GM21619 (cell line): Measurements from ENCODE around the gene FLOT1.
A peak's percentile ranks its signal among the peaks of the same experiment; 100 is the strongest.

Experiments
- ATAC-seq: cut with Tn5 transposase; IDR thresholded peaks from one replicate; pipeline ENCODE4 v1.9.1; 2021; ENCODE audit not compliant: unreplicated experiment

Gene FLOT1, protein sequence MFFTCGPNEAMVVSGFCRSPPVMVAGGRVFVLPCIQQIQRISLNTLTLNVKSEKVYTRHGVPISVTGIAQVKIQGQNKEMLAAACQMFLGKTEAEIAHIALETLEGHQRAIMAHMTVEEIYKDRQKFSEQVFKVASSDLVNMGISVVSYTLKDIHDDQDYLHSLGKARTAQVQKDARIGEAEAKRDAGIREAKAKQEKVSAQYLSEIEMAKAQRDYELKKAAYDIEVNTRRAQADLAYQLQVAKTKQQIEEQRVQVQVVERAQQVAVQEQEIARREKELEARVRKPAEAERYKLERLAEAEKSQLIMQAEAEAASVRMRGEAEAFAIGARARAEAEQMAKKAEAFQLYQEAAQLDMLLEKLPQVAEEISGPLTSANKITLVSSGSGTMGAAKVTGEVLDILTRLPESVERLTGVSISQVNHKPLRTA

GRCh38 chr6:30742316-30743098 lies at the start of gene FLOT1:
Gene FLOT1, minus strand, starts transcription at chr6:30742687. Its CDS starts 498 bp downstream, at chr6:30742189.
- peak; percentile 65 for ATAC-seq

- no peak for ATAC-seq
These were observed 48.4 kb upstream of the FLOT1 start for GRCh38 chr6:30790724-30791383.

GRCh38 chr6:30789606-30790005 lies 47.1 kb upstream of the FLOT1 start:
- ATAC-seq: no peak

GRCh38 chr6:30787954-30788353 lies 45.5 kb upstream of the FLOT1 start:
- ATAC-seq: no peak

DNA sequence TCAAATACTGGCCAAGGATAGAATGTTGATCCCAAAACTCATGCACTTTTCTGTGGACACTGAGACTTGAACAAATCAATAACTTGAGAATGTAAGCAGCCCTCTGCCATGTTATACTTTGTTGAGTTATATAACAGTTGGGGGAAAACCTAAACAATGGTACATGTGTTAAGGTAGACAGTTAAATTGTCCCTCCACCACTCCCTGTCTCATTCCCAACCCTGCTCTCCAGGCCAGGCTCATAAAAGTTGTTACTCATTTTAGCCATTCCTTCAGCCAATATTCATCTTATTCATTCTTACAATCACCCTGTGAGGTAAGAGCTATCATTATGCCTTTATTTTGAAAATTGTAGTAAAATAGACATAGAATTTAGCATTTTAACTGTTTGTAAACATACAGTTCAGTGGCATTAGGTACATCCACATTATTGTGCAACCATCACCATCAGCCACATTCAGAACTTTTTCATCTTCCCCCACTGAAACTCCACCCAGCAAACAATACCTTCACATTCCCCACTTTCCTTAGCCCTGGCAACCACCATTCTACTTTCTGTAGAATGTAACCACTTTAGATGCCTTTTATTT lies 40.0 kb upstream of the FLOT1 start:
- no peak for ATAC-seq

GRCh38 chr6:30781743-30782424 lies 39.4 kb upstream of the FLOT1 start:
- ATAC-seq: no peak

DNA sequence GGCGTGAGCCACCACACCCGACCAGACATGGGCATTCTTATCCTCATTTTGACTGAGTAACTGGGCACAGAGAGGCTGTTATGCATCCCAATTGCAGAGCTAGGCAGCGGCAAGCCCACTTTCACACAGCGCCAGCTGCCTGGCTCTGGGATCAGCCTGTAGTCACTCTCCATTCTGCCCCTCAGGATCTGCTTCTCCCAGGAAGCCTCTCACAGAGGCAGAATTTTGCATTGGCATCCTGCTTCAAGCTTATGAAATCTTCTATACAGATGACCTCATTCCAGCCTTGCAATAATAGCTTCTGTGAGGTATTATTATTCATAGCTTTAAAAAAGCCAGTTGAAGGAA lies 38.9 kb upstream of the FLOT1 start:
- ATAC-seq: no peak

DNA sequence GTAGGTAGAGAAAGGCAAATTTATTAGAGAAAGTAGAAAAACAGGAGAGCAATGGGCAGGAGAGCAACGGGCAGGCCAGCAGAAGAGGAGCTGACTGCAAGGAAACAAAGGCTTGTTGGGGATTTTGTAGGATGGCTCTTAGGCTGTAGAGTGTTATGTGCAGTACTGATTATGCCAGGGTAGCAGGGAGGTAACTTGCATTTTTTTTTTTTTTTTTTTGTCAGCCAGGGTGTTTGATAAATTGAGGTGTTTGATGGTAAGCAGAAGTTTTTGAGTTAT lies 38.1 kb upstream of the FLOT1 start:
- ATAC-seq: no peak

- ATAC-seq: no peak
These were observed 37.6 kb upstream of the FLOT1 start for GRCh38 chr6:30779850-30780641.

GRCh38 chr6:30778001-30778635 lies 35.6 kb upstream of the FLOT1 start:
- no peak for ATAC-seq

DNA sequence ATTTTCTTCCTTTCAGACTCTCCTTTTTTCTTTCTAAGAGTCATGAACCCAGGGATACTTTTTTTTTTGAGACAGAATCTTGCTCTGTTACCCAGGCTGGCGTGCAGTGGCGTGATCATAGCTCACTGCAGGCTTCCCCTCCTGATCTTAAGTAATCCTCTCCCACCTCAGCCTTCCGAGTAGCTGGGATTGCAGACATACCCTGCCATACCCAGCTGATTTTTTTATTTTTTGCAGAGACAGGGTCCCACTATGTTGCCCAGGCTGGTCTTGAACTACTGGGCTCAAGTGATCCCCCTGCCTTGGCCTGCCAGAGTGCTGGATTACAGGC lies 34.6 kb upstream of the FLOT1 start:
- ATAC-seq: no peak

- no peak for ATAC-seq
These were observed 34.1 kb upstream of the FLOT1 start for GRCh38 chr6:30776390-30777154.

- no peak for ATAC-seq
These were observed 32.6 kb upstream of the FLOT1 start for GRCh38 chr6:30775104-30775503.

DNA sequence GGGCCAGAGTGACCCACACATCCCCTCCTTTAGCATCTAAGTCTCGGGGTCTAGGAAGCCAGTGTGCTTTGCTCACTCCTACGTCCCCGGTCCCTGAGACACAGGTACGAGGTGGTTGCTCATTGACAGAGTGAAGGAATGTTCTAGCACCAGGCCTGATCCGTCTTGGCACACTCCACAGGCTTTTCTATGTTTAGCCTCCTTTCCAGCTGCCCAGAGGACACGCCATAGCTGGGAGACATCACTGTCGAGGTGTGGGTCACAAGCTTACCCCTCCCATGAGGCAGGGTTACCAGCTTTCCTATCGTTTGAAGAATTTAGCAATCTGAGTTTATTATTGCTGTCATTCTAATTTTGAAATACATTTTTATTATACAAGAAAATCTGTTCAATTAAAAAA lies 32.2 kb upstream of the FLOT1 start:
- no peak for ATAC-seq

GRCh38 chr6:30770592-30770991 lies 28.1 kb upstream of the FLOT1 start:
- no peak for ATAC-seq

DNA sequence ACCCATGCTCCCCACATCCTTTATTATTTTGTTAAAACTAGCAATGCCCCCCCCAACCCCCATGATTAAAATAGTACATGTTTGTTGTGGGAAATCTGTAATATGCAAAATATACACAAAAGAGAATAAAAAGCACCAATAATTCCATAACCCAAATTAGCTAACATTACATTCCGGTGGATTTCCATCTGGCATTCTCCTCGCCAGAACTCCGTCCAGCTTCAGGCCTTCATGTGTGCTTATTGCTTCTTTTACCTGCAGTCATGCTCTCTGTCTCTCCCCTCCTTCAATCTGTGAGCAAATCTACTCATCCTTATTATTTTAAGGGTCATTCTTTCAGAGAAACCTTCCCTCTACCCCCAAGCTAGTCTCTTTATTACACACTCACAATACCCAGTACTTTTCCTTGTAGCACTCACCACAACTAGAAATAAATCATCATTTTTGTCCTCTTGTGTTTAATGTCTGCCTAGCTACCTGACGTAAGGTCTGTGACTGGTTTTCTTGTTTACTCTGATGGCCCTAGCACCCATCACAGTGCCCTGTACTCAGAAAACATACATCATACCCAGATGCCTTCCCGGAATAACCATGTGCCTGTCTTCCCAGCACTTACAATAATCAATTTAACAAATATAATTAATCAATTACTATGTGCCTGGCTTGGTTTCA lies 27.5 kb upstream of the FLOT1 start:
- no peak for ATAC-seq

DNA sequence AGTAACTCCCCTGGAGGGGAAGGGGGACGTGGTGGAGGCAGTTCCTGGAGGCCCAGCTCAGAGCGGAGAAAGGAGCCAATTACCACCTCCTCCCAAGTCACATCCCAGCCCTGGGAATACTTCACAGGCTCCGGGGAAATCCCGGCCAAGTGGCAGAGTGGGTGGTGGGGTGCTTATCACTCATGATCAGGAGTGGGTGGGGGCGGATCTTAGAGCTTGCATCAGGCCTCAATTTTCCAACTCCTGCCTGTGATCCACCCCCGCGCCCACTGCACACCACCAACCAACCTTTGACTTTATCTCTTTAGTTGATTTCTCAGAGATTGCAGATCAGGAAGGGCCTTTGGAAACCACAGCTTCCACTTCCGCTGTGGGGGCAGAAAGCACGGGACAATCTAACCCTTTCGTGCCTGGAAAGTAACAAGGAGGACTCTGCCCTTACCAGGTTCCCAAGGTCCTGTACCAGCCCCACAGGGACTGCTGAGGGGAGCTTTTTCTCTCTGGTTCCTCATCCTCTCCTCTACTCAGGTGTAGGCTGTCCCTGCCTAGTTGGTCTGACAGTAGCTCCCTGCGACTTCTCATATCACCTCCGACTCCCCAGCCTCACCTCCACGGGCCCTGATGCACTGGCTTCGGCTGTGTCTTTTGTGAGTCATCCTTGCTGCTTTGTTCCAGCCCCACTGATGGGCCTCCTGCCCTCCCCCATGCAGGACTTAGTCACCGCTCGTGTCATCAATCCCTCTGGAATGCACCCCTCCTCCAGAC lies 26.8 kb upstream of the FLOT1 start:
- no peak for ATAC-seq

DNA sequence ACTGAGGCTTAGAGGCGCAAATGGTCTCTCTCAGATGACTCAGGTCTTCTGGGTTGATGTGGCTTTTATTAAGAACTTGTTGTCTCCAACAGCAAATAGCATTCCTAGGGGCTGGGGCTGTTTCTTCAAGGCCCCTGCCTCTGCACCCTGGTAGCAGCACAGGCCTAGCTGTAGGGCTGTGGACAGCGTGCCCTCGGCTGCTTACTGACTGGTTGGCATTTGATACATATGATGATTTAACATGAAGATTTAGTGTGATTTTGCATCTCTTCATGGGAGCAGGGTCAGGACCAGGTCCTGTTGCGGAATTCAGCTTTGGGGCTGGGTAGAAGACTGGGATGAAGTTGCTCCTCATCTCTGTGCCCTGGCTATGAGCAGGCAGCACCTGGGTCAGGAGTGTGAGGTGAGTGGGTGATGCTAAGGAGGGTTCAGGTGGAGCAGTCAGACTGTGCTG lies 26.2 kb upstream of the FLOT1 start:
- ATAC-seq: no peak
